ENCODE results near the gene KCNQ1. TPM values are rescaled to one million over a fixed set of nuclear protein-coding genes. Genes with fewer than 3 reads are reported as not detected.

KCNQ1 gene
- total RNA-seq, 1 experiment from 2014 or later = 2.3 TPM

DNA sequence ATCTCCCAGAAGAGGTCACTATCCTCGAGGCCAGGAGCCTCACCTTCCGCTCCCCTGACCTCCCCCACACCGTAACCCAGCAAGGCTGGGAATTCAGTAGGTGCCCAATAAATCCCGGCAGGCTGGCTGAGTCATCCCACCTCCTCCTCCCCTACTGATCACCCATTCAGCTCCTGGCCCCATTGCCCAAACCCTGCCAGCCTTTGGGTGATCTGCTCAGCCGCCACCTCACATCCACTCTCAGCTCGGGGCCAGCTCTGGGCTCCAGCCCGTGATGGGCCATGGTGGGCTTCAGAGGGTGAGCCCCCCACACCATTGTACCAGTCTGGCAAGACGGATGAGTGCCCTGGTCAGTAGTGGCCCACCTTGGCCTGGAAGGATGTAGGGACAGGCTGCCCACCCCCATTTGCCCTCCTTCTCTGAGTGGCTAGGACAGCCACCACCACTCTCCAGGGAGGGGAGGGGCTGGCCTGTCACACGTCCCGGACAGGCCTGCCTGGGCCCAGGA is 8.7 kb upstream of the KCNQ1 start:
- Histone ChIP-seq H2BK120ac (ENCODE audit: low read depth, low read length, poor library complexity, severe bottlenecking) (no peak overlapping the region), H4K8ac (replicated peaks; ENCODE audit: insufficient read length, low read depth, low read length) (no peak overlapping the region), H2BK5ac (ENCODE audit: insufficient read length, low read length) (no peak overlapping the region), H4K91ac (ENCODE audit: insufficient read length, low read depth, low read length) (no peak overlapping the region), H3K23ac (ENCODE audit: insufficient read length, low read depth, low read length) (no peak overlapping the region), H2BK20ac (ENCODE audit: low read depth, low read length, poor library complexity, severe bottlenecking) (no peak overlapping the region), H3K4me1 (ENCODE audit: insufficient read depth, low read length) (no peaks in the 10 kb centered on the region), H3K27me3 (ENCODE audit: insufficient read depth, low read length) (no peaks in the 10 kb centered on the region; the same call in 1 of the 2 replicates), H2BK12ac (ENCODE audit: insufficient read length, low read depth, low read length) (no peak overlapping the region), H3K4me2 (ENCODE audit: insufficient read depth, insufficient read length, low read length) (no peak overlapping the region), H3K9ac (ENCODE audit: extremely low read depth, insufficient read length, low read length) (no peak overlapping the region), H3T11ph (ENCODE audit: low read length) (no peak overlapping the region), H3K9me3 (ENCODE audit: control insufficient read depth, low read depth, low read length) (no peaks in the 10 kb centered on the region), H3K27ac (ENCODE audit: insufficient read length, low read depth, low read length) (no peak overlapping the region), H3K14ac (ENCODE audit: insufficient read depth, low read length) (no peak overlapping the region; the same call in 1 of the 2 replicates), H2BK15ac (ENCODE audit: low read depth, low read length) (no peak overlapping the region), H3K56ac (ENCODE audit: insufficient read length, low read depth, low read length) (no peak overlapping the region), H4K20me1 (ENCODE audit: control insufficient read depth, insufficient read depth, insufficient read length) (no peaks in the 10 kb centered on the region), H3K18ac (ENCODE audit: insufficient read length, low read depth, low read length) (no peak overlapping the region), H3K4ac (ENCODE audit: low read depth, low read length) (no peak overlapping the region), H3K79me1 (ENCODE audit: insufficient read depth, low read depth, low read length, poor library complexity, severe bottlenecking) (no peaks in the 10 kb centered on the region), H4K5ac (ENCODE audit: insufficient read length, low read depth, low read length) (no peak overlapping the region), H2AFZ (ENCODE audit: low read length) (no peak overlapping the region), H3K79me2 (ENCODE audit: insufficient read depth, low read length) (no peaks in the 10 kb centered on the region), H3K23me2 (ENCODE audit: insufficient read length, low read depth, low read length, poor library complexity, severe bottlenecking) (no peaks in the 10 kb centered on the region), H2AK5ac (ENCODE audit: insufficient read length, low read length) (no peak overlapping the region)
- Mint-ChIP-seq H3K27ac (no peak overlapping the region), H3K9me3 (no peaks in the 10 kb centered on the region), H3K36me3 (ENCODE audit: insufficient read depth in 1 of 3, low read depth in 3 of 3) (no peaks in the 10 kb centered on the region), H3K4me1 (no peaks in the 10 kb centered on the region), H3K4me3 (no peak overlapping the region), H3K27me3 (ENCODE audit: low read depth) (peaks cover 57% of the 10 kb centered on the region)
- DNase-seq = no peak
- TF ChIP-seq, protein P1, sequence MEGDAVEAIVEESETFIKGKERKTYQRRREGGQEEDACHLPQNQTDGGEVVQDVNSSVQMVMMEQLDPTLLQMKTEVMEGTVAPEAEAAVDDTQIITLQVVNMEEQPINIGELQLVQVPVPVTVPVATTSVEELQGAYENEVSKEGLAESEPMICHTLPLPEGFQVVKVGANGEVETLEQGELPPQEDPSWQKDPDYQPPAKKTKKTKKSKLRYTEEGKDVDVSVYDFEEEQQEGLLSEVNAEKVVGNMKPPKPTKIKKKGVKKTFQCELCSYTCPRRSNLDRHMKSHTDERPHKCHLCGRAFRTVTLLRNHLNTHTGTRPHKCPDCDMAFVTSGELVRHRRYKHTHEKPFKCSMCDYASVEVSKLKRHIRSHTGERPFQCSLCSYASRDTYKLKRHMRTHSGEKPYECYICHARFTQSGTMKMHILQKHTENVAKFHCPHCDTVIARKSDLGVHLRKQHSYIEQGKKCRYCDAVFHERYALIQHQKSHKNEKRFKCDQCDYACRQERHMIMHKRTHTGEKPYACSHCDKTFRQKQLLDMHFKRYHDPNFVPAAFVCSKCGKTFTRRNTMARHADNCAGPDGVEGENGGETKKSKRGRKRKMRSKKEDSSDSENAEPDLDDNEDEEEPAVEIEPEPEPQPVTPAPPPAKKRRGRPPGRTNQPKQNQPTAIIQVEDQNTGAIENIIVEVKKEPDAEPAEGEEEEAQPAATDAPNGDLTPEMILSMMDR (conservative IDR thresholded peaks at IDR 0.05) = no peak
- no CpG with 5 or more reads among the region's 10 CpGs for WGBS (ENCODE audit: extremely low coverage, insufficient read length, low lambda C conversion rate)

All from H9 (cell line).